SK-N-SH treated with all-trans-retinoic acid at 6 μM for 48 hours (cell line): ENCODE results near the gene CNPY4.

Experiments used
- ARNTL ChIP-seq: fragments of 450-650 bp; formaldehyde crosslinking; IDR thresholded peaks from 2 replicates; pipeline ENCODE4 v1.5.0; 2020; ENCODE audit warnings: low read depth, mild to moderate bottlenecking, moderate library complexity, borderline replicate concordance
- ESRRG ChIP-seq: fragments of 250-450 bp; sonication (Bioruptor Pico); IDR thresholded peaks from 2 replicates; pipeline ENCODE4 v1.6.1; 2021; ENCODE audit warnings: mild to moderate bottlenecking
- GLIS3 ChIP-seq: fragments of 250-450 bp; sonication (Bioruptor Pico); IDR thresholded peaks from 2 replicates; pipeline ENCODE4 v1.5.0; 2020; ENCODE audit warnings: mild to moderate bottlenecking, moderate library complexity
- ISL1 ChIP-seq: fragments of 250-450 bp; sonication (Bioruptor Pico); IDR thresholded peaks from 2 replicates; pipeline ENCODE4 v2.1.2; 2022; ENCODE audit warnings: mild to moderate bottlenecking, moderate library complexity
- PPARA ChIP-seq: fragments of 250-450 bp; sonication (Bioruptor Pico); IDR thresholded peaks from 2 replicates; pipeline ENCODE4 v1.5.0; 2020; ENCODE audit warnings: mild to moderate bottlenecking, borderline replicate concordance
- RARB ChIP-seq: fragments of 250-450 bp; sonication (Bioruptor Pico); IDR thresholded peaks from 2 replicates; pipeline ENCODE4 v1.8.0; 2021; ENCODE audit warnings: mild to moderate bottlenecking, moderate library complexity
- SNAI2 ChIP-seq: fragments of 250-450 bp; sonication (Bioruptor Pico); IDR thresholded peaks from 2 replicates; pipeline ENCODE4 v1.5.0; 2020; ENCODE audit warnings: mild to moderate bottlenecking, moderate library complexity
- TOX ChIP-seq: fragments of 250-450 bp; sonication (Bioruptor Pico); IDR thresholded peaks from 2 replicates; pipeline ENCODE4 v1.8.0; 2021; ENCODE audit warnings: mild to moderate bottlenecking, moderate library complexity, borderline replicate concordance
- ZFP30 ChIP-seq: fragments of 450-650 bp; formaldehyde crosslinking; IDR thresholded peaks from 2 replicates; pipeline ENCODE4 v1.5.0; 2022; ENCODE audit warnings: mild to moderate bottlenecking, moderate library complexity
- ZNF70 ChIP-seq: fragments of 450-650 bp; formaldehyde crosslinking; IDR thresholded peaks from 2 replicates; pipeline ENCODE4 v1.5.0; 2020; ENCODE audit warnings: mild to moderate bottlenecking, moderate library complexity
- TF ChIP-seq, protein P1 (sequence below): fragments of 250-450 bp; sonication (Bioruptor Pico); IDR thresholded peaks from 2 replicates; pipeline ENCODE4 v1.5.0; 2020; ENCODE audit warnings: mild to moderate bottlenecking, moderate library complexity
- TF ChIP-seq, protein P2 (sequence below): fragments of 250-450 bp; sonication (Bioruptor Pico); IDR thresholded peaks from 2 replicates; pipeline ENCODE4 v1.5.1; 2020; ENCODE audit warnings: low read depth, mild to moderate bottlenecking, moderate library complexity
- TF ChIP-seq, protein P3 (sequence below): fragments of 250-450 bp; sonication (Bioruptor Pico); IDR thresholded peaks from 2 replicates; pipeline ENCODE4 v1.8.0; 2021; ENCODE audit warnings: low read depth, mild to moderate bottlenecking, moderate library complexity, borderline replicate concordance

DNA sequence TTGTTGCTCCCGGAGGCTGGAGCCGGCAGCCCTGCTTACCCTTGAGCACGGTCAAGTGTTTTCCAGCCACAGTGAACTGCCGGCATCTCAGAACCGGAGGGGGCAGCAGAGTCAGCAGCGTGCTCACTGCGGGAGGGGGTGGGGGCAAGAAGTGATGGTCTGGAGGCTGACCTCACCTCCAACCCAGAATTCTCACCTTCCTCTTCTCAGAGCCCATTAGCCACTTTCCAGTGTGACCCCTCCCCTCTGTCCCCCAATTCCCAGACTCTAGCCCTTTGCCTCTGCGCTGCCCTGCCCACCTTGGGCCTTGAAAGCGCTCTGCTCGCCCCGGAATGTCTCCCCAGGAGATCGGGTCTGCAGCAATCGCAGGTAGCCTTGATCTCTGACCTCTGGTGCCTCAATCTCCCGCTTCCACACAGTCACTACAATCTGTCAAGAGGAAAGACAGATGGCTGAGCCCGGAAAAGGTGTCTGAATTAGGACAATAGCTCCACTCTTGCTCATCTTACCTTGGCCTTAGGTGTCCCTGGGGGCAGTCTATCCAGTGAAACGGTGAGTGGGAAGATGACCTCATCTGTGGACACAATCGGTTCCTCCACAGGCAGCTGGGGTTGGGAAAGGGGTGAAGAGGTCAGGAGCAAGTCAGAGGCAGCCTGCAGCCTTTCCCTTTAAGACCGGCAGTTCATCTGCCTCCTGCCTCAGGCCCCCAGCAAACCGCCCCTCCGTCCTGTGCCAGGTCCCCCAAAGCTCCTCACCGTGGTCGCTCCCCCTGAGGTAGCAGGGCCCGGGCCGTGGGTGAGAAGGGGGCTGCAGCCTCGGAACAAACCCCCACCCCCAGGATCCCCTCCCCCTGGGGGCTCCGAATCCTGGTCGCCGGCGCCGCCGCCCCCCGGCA is 38.1 kb downstream of the CNPY4 start:
- TF ChIP-seq RARB (CRISPR knock-in tag), result no peak
- TF ChIP-seq GLIS3 (CRISPR knock-in tag), result no peak
- TF ChIP-seq ISL1, result no peak
- no peak for TF ChIP-seq TOX (CRISPR knock-in tag)
- TF ChIP-seq, protein P1, sequence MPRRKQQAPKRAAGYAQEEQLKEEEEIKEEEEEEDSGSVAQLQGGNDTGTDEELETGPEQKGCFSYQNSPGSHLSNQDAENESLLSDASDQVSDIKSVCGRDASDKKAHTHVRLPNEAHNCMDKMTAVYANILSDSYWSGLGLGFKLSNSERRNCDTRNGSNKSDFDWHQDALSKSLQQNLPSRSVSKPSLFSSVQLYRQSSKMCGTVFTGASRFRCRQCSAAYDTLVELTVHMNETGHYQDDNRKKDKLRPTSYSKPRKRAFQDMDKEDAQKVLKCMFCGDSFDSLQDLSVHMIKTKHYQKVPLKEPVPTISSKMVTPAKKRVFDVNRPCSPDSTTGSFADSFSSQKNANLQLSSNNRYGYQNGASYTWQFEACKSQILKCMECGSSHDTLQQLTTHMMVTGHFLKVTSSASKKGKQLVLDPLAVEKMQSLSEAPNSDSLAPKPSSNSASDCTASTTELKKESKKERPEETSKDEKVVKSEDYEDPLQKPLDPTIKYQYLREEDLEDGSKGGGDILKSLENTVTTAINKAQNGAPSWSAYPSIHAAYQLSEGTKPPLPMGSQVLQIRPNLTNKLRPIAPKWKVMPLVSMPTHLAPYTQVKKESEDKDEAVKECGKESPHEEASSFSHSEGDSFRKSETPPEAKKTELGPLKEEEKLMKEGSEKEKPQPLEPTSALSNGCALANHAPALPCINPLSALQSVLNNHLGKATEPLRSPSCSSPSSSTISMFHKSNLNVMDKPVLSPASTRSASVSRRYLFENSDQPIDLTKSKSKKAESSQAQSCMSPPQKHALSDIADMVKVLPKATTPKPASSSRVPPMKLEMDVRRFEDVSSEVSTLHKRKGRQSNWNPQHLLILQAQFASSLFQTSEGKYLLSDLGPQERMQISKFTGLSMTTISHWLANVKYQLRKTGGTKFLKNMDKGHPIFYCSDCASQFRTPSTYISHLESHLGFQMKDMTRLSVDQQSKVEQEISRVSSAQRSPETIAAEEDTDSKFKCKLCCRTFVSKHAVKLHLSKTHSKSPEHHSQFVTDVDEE, result no peak
- no peak for TF ChIP-seq ARNTL (CRISPR knock-in tag)
- no peak for TF ChIP-seq ESRRG
- no peak for TF ChIP-seq ZNF70 (CRISPR knock-in tag)
- no peak for TF ChIP-seq PPARA (CRISPR knock-in tag)
- TF ChIP-seq, protein P2, sequence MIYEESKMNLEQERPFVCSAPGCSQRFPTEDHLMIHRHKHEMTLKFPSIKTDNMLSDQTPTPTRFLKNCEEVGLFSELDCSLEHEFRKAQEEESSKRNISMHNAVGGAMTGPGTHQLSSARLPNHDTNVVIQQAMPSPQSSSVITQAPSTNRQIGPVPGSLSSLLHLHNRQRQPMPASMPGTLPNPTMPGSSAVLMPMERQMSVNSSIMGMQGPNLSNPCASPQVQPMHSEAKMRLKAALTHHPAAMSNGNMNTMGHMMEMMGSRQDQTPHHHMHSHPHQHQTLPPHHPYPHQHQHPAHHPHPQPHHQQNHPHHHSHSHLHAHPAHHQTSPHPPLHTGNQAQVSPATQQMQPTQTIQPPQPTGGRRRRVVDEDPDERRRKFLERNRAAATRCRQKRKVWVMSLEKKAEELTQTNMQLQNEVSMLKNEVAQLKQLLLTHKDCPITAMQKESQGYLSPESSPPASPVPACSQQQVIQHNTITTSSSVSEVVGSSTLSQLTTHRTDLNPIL (CRISPR knock-in tag), result no peak
- no peak for TF ChIP-seq ZFP30
- TF ChIP-seq SNAI2 (CRISPR knock-in tag), result no peak
- TF ChIP-seq, protein P3, sequence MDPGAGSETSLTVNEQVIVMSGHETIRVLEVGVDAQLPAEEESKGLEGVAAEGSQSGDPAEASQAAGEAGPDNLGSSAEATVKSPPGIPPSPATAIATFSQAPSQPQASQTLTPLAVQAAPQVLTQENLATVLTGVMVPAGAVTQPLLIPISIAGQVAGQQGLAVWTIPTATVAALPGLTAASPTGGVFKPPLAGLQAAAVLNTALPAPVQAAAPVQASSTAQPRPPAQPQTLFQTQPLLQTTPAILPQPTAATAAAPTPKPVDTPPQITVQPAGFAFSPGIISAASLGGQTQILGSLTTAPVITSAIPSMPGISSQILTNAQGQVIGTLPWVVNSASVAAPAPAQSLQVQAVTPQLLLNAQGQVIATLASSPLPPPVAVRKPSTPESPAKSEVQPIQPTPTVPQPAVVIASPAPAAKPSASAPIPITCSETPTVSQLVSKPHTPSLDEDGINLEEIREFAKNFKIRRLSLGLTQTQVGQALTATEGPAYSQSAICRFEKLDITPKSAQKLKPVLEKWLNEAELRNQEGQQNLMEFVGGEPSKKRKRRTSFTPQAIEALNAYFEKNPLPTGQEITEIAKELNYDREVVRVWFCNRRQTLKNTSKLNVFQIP (CRISPR knock-in tag), result no peak
